Dedifferentiated amniotic fluid mesenchymal stem cell (primary cell): ENCODE measurements around the gene DSCAM.

Experiments
- DNase-seq: peaks from one replicate; pipeline ENCODE4 v3.0.0-alpha.2; 2016; ENCODE audit errors: extremely low spot score

Gene DSCAM

GRCh38 chr21:40179166-40179565 lies 667.8 kb downstream of the DSCAM start:
- DNase-seq = no peak

- no peak for DNase-seq
These were observed 668.2 kb downstream of the DSCAM start for GRCh38 chr21:40178726-40179125.

GRCh38 chr21:40177979-40178378 lies 669.0 kb downstream of the DSCAM start:
- DNase-seq = no peak

GRCh38 chr21:40176724-40177123 lies 670.2 kb downstream of the DSCAM start:
- DNase-seq = no peak

GRCh38 chr21:40173816-40174215 lies 673.1 kb downstream of the DSCAM start:
- no peak for DNase-seq

- no peak for DNase-seq
These were observed 677.0 kb downstream of the DSCAM start for GRCh38 chr21:40169971-40170370.

GRCh38 chr21:40166291-40166843 lies 680.6 kb downstream of the DSCAM start:
- DNase-seq = no peak

GRCh38 chr21:40165773-40166070 lies 681.2 kb downstream of the DSCAM start:
- no peak for DNase-seq

GRCh38 chr21:40164905-40165772 lies 681.8 kb downstream of the DSCAM start:
- DNase-seq = no peak

- DNase-seq = no peak
These were observed 684.9 kb downstream of the DSCAM start for GRCh38 chr21:40162075-40162474.

GRCh38 chr21:40160911-40161310 lies 686.0 kb downstream of the DSCAM start:
- DNase-seq = no peak

- DNase-seq = no peak
These were observed 688.6 kb downstream of the DSCAM start for GRCh38 chr21:40158366-40158765.

- no peak for DNase-seq
These were observed 691.4 kb downstream of the DSCAM start for GRCh38 chr21:40155563-40155962.

- DNase-seq = no peak
These were observed 693.6 kb downstream of the DSCAM start for GRCh38 chr21:40153351-40153750.

- no peak for DNase-seq
These were observed 694.5 kb downstream of the DSCAM start for GRCh38 chr21:40152476-40152875.

- no peak for DNase-seq
These were observed 695.3 kb downstream of the DSCAM start for GRCh38 chr21:40151611-40152010.

GRCh38 chr21:40146216-40146837 lies 700.6 kb downstream of the DSCAM start:
- no peak for DNase-seq

GRCh38 chr21:40143822-40144525 lies 703.0 kb downstream of the DSCAM start:
- peak; percentile 69 for DNase-seq

- no peak for DNase-seq
These were observed 705.3 kb downstream of the DSCAM start for GRCh38 chr21:40141621-40142020.

GRCh38 chr21:40140675-40141074 lies 706.3 kb downstream of the DSCAM start:
- DNase-seq = no peak

- DNase-seq = no peak
These were observed 707.3 kb downstream of the DSCAM start for GRCh38 chr21:40139636-40140035.

- DNase-seq = no peak
These were observed 710.4 kb downstream of the DSCAM start for GRCh38 chr21:40136571-40136970.
